Fibroblast of pulmonary artery (primary cell): ENCODE measurements around the gene CPVL.
A peak's percentile ranks its signal among the peaks of the same experiment; 100 is the strongest.

Experiments
- DNase-seq: peaks from one replicate; pipeline ENCODE4 v3.0.0-alpha.2; 2010; ENCODE audit warnings: low read depth
- H3K4me3 ChIP-seq: replicated peaks from 2 replicates; pipeline ENCODE4 v1.5.1; 2011; ENCODE audit warnings: low read depth, mild to moderate bottlenecking, control low read depth, low read length, moderate library complexity
- TF ChIP-seq, protein P1 (sequence below): IDR thresholded peaks from 2 replicates; pipeline ENCODE4 v1.5.1; 2011; ENCODE audit warnings: mild to moderate bottlenecking, control low read depth, low read length, inconsistent platforms; ENCODE audit errors: missing control alignments

CPVL gene

DNA sequence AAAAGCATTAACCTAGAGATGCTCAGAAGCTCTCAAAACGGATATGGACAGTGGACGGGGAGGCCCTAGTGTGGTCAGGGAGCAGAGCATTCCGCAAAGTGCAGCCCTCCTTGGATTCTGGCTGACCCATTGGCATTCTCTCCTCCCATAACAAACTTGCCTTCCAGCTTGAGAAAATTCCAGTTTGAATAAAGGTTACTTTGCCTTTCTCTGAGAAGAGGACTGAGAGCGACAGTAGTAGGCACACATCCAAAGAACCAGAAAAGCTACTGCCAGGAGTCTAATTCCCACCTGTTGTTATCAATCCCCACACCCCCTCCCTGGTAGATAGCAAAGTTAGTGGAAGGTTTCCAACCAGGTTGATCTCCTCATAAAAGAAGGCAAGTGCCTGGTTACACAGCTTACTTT, 103.5 kb downstream of the CPVL start:
- no peak for DNase-seq
- TF ChIP-seq, protein P1, sequence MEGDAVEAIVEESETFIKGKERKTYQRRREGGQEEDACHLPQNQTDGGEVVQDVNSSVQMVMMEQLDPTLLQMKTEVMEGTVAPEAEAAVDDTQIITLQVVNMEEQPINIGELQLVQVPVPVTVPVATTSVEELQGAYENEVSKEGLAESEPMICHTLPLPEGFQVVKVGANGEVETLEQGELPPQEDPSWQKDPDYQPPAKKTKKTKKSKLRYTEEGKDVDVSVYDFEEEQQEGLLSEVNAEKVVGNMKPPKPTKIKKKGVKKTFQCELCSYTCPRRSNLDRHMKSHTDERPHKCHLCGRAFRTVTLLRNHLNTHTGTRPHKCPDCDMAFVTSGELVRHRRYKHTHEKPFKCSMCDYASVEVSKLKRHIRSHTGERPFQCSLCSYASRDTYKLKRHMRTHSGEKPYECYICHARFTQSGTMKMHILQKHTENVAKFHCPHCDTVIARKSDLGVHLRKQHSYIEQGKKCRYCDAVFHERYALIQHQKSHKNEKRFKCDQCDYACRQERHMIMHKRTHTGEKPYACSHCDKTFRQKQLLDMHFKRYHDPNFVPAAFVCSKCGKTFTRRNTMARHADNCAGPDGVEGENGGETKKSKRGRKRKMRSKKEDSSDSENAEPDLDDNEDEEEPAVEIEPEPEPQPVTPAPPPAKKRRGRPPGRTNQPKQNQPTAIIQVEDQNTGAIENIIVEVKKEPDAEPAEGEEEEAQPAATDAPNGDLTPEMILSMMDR = no peak
- no peak overlapping the region for H3K4me3 ChIP-seq

DNA sequence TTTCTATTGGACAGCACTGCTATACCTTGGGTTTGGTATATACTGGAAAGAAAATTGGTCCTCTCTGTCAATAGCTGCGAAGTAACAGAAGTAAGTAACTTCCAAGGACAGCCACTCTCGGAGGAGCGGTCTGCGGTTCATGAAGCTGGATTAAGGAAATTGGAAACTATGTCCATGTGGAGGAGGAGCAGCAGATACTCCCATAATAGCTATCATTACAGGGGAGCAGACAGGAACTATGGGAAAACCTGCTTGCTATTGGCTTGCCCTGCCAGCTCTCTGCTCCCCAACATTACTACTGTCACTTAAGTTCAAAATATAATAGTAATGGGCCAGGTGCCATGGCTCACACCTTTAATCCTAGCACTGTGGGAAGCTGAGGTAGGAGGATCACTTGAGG, 104.3 kb downstream of the CPVL start:
- no peak for DNase-seq
- TF ChIP-seq, protein P1 = no peak
- no peak overlapping the region for H3K4me3 ChIP-seq

DNA sequence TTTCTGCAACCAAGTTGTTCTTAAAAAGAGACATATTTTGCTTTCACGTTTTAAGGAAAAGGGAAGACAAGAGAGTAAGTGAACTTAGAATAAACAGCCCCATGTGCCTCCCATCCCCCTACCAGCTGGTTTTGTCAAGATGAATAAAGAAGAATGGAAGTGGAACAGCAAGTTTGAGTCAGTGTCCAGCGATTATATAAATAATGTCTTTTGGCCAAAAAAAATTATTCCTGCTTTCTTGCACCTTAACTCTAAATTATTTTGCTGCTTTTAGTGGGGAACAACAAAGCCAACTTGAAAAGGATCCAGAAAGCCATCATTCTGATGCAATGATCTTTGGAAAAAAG, 105.8 kb downstream of the CPVL start:
- TF ChIP-seq, protein P1 = no peak
- no peak overlapping the region for H3K4me3 ChIP-seq
- DNase-seq = peak; percentile 18

DNA sequence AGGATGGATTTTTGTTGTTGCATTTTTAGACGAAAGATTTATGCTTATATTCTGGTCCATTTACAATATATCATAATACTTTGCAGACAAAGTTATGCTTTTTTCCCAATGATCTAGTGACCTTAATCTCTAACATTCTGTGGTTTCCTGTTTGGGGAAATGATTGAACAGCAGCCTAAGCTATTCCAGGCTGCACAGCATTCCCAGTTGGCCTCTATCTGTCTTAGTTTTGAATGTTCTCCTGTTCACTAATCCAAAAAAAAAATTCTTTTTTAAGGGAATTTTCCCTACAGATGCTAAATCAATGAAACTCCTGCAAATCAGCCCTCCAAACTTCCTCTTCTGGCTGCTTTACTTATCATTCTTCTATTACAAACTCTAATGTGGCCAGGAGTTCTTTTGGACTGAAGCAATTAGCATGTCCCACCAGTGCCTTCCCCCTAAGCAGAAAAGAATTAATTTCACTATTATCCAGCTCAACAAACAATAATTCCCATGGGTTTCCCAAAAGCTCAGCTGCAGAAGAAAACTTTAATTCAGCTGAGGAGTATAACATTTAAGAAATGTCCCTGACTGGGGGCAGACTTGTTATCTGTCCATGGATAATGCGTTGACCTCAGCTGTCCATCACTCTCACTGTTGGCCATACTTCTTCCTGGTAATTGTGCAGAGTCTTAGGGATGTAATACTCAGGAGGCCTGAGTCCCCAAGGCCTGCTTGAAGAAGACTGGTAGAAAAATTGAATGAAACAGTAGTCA, 106.3 kb downstream of the CPVL start:
- no peak overlapping the region for H3K4me3 ChIP-seq
- TF ChIP-seq, protein P1 = no peak
- DNase-seq = peak; percentile 55

DNA sequence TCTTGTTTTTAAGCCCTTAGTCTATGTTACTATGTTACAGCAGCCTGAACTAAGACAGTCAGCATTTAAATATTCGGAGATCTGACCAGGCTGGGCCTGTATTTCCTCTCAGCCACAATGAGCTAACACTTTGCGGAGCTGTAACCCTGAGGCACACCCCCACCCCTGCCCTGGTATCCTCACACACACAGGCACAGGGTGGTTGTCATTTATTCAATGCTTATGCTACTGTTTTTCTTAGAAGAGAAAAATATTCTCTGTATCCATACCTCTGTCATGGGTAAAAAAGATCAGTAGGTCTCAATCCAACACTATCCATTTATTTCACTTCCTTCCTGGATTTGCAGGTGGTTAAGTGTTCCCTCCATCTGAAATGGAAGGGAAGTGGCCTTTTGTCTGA, 107.9 kb downstream of the CPVL start:
- no peak overlapping the region for H3K4me3 ChIP-seq
- DNase-seq = peak; percentile 35
- TF ChIP-seq, protein P1 = no peak

DNA sequence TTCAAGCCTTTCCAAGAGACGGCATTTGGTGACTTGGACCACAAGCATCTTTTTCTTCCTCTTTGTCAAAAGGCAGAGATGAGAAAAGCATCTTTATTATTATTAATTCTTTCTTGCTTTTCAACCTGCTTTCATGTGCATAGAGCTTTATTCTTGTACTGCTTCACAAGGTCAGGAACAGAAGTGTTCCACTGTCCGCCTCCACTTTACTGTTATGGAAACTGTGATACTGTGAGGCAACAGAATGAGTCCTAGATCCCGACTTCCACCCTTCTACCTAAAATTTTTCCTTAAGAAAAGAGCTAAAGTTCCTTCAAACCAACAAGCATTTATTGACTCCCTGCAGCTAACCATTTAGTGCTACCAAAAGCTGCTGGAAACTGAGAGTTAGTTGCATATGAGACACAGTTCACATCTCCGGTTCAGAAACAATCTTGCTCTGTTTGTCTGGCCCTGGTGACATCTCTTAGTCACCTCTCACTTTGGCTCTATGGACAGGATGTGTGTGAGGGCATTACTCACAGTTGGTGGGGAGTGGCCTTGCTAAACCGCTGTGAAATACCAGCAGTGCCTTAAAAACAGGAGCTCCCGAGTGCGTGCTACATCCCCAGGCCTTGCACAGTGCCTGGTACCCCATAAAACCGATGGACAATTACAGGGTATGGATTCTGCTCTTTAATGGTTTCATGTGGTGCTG, 111.1 kb downstream of the CPVL start:
- TF ChIP-seq, protein P1 = no peak
- DNase-seq = peak; percentile 79
- no peak overlapping the region for H3K4me3 ChIP-seq
